GM12891 (cell line): Measurements from ENCODE around the gene POR.

Source experiments
- PAX5 ChIP-seq: IDR thresholded peaks from 2 replicates; pipeline ENCODE4 v1.6.1; 2011; ENCODE audit warnings: low read length, moderate library complexity, mild to moderate bottlenecking; ENCODE audit not compliant: insufficient read depth, severe bottlenecking
- POLR2A ChIP-seq: IDR thresholded peaks from 2 replicates; pipeline ENCODE4 v1.6.1; 2011; ENCODE audit warnings: low read depth, low read length, control low read depth
- POLR2AphosphoS5 ChIP-seq: IDR thresholded peaks from 2 replicates; pipeline ENCODE4 v1.6.1; 2011; ENCODE audit warnings: low read depth, low read length, control low read depth
- POU2F2 ChIP-seq: IDR thresholded peaks from 2 replicates; pipeline ENCODE4 v1.6.1; 2011; ENCODE audit warnings: low read depth, mild to moderate bottlenecking, control low read depth, low read length, moderate library complexity
- SPI1 ChIP-seq: IDR thresholded peaks from 2 replicates; pipeline ENCODE4 v1.6.1; 2011; ENCODE audit warnings: low read depth, low read length, control low read depth
- TAF1 ChIP-seq: IDR thresholded peaks from 2 replicates; pipeline ENCODE4 v1.6.1; 2011; ENCODE audit warnings: low read depth, low read length, control low read depth

- TF ChIP-seq PAX5 (no peak), POLR2A (no peak), POU2F2 (no peak), TAF1 (no peak), POLR2AphosphoS5 (no peak), SPI1 (no peak)
These were observed 47.8 kb downstream of the POR start for GRCh38 chr7:75962607-75963380.
